MM.1S (cell line): ENCODE results near the gene COL21A1.

Experiments used
- CTCF ChIP-seq: fragments of 300-600 bp; sonication (generic); IDR thresholded peaks from 2 replicates; pipeline ENCODE4 v1.5.1; 2016; ENCODE audit warnings: antibody characterized with exemption, low read length, mixed read lengths
- EZH2 ChIP-seq: fragments of 300-600 bp; sonication (generic); optimal IDR thresholded peaks from 2 replicates; pipeline ENCODE3; 2017; ENCODE audit warnings: low read depth, mild to moderate bottlenecking, antibody characterized with exemption, low read length, mixed read lengths
- EZH2phosphoT487 ChIP-seq: fragments of 300-600 bp; sonication (generic); IDR thresholded peaks from 2 replicates; pipeline ENCODE4 v1.6.1; 2018; ENCODE audit warnings: antibody characterized with exemption, low read length

- TF ChIP-seq EZH2 (no peak), CTCF (no peak), EZH2phosphoT487 (no peak)
These were observed 98.7 kb downstream of the COL21A1 start for GRCh38 chr6:56148488-56149186.
